ENCODE measurements around the gene LRCH1.

DNA sequence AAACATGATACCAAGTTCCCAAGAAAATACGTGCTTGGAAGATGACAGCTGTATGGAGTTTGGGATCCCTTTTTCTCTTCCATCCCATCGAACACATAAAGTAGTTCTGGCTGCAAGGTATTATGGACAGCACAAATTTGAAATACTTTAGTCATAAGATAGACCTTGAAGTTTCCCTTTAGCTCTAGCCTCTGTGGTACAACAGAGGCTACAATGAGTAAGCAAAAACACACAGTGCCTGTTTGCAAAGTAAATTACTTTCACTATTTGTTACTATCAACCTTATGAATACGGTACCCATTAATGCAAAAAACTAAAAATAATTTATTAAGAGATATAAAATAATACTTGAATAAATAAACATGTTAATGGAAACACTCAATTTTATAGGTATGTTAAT lies 21.0 kb upstream of the LRCH1 start:
- TF ChIP-seq, protein P1, sequence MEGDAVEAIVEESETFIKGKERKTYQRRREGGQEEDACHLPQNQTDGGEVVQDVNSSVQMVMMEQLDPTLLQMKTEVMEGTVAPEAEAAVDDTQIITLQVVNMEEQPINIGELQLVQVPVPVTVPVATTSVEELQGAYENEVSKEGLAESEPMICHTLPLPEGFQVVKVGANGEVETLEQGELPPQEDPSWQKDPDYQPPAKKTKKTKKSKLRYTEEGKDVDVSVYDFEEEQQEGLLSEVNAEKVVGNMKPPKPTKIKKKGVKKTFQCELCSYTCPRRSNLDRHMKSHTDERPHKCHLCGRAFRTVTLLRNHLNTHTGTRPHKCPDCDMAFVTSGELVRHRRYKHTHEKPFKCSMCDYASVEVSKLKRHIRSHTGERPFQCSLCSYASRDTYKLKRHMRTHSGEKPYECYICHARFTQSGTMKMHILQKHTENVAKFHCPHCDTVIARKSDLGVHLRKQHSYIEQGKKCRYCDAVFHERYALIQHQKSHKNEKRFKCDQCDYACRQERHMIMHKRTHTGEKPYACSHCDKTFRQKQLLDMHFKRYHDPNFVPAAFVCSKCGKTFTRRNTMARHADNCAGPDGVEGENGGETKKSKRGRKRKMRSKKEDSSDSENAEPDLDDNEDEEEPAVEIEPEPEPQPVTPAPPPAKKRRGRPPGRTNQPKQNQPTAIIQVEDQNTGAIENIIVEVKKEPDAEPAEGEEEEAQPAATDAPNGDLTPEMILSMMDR (IDR thresholded peaks at IDR 0.05), result no peak
- no peak for TF ChIP-seq POLR2A (IDR thresholded peaks at IDR 0.05)
